GM21515 (cell line): ENCODE measurements around the gene ZNF296.

Experiments
- ATAC-seq: cut with Tn5 transposase; IDR thresholded peaks from one replicate; pipeline ENCODE4 v1.9.1; 2021; ENCODE audit not compliant: unreplicated experiment

The ZNF296 gene

GRCh38 chr19:45027371-45027770 is 48.9 kb downstream of the ZNF296 start:
- no peak for ATAC-seq

GRCh38 chr19:45025264-45025663 is 51.0 kb downstream of the ZNF296 start:
- no peak for ATAC-seq

- ATAC-seq = no peak
These were observed 53.2 kb downstream of the ZNF296 start for GRCh38 chr19:45023048-45023447.

- no peak for ATAC-seq
These were observed 54.3 kb downstream of the ZNF296 start for GRCh38 chr19:45021971-45022370.
